HG03064 (cell line): ENCODE data around the gene NRIP2.
"Not testable (repeated sequence)": the region's sequence is repeated elsewhere in the genome, so short reads cannot be mapped to it uniquely, and the experiment has no call there.

Experiments
- ATAC-seq: cut with Tn5 transposase; IDR thresholded peaks from one replicate; pipeline ENCODE4 v1.9.1; 2021; ENCODE audit warnings: low read depth; ENCODE audit not compliant: unreplicated experiment

NRIP2 gene, protein sequence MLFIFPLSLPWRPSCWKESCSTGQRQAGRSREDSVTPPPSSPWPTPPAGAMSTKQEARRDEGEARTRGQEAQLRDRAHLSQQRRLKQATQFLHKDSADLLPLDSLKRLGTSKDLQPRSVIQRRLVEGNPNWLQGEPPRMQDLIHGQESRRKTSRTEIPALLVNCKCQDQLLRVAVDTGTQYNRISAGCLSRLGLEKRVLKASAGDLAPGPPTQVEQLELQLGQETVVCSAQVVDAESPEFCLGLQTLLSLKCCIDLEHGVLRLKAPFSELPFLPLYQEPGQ

DNA sequence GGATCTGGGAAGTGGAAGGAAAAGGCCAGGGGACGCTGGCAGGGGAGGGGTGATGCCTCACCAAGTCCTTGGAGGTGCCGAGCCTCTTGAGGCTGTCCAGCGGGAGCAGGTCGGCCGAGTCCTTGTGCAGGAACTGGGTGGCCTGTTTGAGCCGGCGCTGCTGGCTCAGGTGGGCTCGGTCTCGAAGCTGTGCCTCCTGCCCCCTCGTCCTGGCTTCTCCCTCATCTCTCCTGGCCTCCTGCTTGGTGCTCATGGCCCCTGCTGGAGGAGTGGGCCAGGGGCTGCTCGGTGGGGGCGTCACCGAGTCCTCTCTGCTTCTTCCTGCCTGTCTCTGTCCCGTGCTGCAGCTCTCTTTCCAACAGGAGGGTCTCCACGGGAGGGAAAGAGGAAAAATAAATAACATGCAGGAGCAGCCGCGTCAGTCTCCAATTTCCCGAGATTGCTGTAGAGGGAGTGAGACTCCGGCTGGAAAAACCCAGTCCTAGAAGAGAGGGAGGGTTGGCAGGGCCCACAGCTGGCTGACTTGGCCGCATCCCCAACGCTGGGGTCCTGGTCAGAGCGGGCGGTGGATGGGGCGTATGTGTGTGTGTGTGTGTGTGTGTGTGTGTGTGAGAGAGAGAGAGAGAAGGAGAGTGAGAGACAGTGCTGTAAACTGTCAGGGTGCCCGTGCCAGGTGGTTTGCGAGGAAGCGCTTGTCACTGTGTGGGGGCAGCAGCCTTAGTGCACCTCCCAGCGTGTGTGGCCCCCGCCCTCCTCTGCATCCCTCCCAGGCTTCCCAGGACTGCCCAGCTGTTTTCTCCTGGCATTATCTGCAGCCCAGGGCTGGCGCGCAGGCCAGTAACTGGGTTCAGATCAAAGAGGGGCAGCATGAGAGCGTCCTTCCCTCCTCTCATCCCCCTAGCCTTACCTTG, at the start of gene NRIP2:
Gene NRIP2, minus strand, starts transcription at position 455 of the 911 bp plus-strand sequence. Its CDS starts 52 bp downstream, at position 403.
- no peak for ATAC-seq

DNA sequence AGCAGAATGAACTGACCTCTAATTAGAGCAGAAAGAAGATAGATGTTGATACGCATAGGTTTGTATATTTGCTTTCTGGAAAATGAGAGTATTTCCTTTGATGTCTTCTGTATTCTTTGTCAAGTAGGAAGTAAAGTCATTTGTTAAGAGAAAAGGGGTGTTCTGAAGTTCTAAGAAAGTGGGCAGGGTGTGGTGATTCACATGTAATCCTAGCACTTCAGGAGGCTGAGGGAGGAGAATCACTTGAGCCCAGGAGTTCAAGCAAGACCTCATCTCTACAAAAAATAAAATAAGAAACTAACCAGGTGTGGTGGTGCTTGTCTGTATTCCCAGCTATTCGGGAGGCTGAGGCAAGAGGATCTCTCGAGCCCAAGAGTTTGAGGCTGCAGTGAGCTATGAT, 45.0 kb upstream of the NRIP2 start:
- no peak for ATAC-seq

DNA sequence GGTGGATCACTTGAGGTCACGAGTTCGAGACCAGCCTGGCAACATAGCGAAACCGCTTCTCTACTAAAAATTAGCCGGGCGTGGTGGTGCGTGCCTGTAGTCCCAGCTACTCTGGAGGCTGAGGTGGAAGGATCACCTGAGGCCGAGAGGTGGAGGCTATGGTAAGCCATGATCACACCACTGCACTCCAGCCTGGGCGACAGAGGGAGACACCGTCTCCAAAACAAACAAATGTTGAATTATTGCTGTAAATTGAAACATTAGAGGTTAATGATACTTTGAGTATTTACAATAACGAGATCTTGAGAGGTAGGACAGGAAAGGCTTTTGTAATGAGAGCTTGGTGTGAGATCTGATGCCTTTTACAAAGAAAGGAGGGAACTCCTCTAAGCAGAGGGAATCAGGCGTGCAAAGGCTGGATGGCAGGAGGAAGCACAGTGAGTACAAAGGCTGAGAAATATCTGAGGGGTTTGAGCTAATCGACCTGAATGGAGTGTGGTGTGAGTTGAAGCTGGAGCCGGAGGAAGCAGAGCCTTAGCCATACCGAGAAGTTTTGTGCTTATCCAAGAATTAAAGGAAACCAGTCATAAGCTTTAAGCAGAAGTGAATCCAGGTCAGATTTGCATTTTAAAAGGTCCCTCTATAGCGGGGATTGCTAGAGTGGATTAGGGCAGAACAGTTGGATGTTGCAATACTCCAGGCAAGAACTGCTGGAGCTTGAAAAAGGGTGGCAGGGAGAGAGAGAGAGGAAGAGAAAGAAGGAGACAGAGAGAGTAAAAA, 43.3 kb upstream of the NRIP2 start:
- ATAC-seq, result no peak

DNA sequence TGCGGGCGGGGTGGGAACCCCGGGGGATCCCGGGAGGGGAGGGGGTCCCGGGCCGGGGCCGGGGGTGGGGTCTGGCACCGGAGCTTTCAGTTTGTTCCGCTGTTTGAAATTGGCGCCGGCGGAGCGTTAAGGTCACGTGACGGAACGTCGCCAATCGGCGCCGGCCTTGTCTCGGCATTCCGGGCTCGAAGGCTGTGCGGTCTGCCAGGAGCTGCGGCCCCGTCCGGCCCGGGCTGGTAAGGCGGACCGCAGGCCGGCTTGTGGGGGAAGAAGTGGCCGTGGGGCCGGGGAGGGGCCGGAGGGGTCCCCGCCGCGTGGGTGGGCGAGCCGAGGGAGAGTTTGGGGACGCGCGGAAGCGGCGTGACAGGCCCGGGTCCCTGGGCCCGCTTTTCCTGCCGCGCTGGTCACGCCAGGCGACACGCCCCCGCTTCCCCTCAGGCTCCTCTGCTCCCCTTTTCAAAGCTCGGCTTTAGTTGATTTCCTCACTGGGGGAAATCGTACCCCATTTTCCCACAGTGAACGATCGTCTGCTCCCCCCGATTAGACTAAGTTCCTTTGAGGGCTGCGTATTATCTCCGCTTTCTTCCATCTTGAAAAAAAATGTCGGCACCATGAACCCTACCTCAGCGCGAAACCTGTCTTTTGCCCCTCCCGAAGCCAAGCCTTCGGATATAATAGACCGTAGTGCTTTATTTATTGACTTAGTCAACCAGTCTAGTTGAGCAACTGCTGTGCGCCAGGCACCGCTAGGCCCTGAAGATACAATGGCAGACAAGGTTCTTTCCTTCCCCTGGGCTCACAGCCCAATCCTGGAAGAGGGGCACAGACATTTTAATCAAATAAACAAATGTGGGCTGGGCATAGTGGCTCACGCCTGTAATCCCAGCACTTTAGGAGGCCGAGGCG, 42.5 kb upstream of the NRIP2 start, which contains the start of the genes FOXM1 and RHNO1:
Gene FOXM1, minus strand, starts transcription at position 128 of the 906 bp plus-strand sequence. CDS start 2,696 bp downstream, outside the sequence.
Gene RHNO1, plus strand, starts transcription at position 177 of the 906 bp plus-strand sequence. CDS start 8,144 bp downstream, outside the sequence.
- ATAC-seq, result peak; percentile 57

DNA sequence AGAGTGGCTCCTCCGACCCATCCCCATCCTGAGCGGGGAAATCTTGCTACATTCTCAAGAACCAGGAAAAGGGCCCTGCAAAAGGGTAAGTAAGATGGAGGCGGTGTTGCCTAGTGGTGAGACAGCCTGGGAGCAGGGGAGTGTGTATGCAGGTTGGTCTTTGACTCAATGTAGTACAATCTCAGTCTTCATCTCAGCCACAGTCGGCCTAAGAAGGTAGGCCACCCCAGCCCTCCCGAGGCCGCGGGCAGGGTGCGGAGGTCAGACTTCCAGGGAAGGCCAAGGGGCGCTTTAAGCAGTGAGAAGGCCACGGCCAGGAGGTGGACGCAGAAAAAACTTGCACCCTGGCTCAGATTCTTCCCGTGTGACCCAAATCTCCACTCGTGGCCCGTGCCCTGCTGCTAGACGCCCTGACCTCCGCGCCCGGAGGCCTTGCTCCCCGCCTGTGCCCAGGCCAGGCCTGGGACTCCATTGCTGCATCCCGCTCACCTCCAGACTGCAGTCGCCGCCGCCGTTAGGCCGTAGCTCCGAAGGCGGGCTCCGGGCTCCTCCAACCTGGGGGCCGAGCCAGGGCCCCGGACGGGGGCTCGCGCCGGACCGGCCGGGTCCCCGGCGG, 41.7 kb upstream of the NRIP2 start:
- peak; percentile 44 for ATAC-seq

DNA sequence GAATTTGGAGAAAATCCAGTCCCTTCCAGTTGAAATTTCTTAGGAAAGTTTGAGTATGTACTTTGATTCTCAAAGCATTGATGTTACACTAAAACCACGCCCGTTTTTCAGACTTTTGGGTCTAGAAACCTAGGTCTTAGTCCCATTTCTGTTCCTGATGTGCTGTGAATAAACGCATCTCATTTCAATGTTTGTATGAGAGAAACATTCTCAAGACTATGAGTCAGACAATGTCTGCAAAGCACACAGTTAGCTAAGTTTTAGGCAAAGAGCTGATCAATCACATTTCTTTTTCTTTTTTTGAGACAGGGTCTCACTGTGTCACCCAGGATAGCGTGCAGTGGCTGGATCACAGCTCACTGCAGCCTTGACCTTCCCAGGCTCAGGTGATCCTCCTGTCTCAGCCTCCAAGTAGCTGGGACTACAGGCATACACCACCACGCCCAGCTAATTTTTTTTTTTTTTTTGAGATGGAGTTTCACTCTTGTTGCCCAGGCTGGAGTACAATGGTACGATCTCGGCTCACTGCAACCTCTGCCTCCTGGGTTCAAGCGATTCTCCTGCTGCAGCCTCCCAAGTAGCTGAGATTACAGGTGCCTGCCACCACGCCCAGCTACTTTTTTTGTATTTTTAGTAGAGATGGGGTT, 34.3 kb upstream of the NRIP2 start:
- not testable (repeated sequence) for ATAC-seq

DNA sequence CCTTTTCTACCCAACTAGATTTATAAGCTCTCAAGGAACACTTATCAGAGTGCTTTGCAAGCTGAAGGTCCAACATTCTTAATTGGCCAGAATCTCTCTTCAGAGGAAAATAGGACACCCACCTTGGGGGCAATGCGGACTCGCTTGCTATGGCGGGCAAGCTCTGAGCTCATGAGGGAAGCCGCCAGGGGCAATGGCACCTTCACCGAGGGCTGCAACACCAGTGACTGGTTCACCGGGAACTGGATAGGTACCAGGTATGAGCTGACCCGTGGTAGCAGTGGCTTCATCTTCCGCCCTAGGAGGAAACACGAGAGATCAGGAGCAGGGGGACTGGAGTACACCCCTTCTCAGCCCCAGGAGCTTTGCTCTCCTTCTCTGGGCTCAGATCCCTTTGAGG, 29.4 kb upstream of the NRIP2 start:
- ATAC-seq, result no peak

DNA sequence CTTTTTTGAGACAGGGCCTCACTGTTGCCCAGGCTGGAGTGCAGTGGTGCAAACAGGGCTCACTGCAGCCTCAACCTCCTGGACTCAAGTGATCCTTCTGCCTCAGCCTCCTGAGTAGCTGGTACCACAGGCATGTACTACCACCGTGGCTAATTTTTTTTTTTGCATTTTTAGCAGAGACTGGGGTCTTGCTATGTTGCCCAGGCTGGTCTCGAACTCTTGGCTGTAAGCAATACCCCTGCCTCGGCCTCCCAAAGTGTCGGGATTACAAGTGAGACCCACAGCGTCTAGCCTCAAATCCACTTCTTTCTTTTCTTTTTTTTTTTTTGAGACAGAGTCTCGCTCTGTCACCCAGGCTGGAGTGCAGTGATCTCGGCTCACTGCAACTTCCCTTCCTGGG, 28.6 kb upstream of the NRIP2 start:
- ATAC-seq, result not testable (repeated sequence)

DNA sequence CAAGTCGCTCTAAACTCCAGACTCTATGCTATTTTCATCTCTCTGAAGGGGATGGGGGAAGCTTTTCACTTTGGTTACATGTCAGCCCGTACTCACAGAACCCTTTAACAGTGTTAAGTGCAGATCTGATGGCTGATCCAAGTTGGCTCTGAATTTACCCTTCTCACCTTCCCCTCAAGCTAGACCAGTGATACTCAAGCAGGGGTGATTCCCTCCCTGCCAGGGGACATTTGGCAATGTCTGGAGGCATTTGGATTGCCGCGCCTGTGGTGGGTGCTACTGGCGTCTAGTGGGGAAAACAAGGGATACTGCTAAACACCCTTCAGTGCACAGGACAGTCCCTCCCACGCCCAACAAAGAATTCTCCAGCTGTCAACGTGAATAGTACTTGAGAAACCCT, 28.0 kb upstream of the NRIP2 start:
- no peak for ATAC-seq

DNA sequence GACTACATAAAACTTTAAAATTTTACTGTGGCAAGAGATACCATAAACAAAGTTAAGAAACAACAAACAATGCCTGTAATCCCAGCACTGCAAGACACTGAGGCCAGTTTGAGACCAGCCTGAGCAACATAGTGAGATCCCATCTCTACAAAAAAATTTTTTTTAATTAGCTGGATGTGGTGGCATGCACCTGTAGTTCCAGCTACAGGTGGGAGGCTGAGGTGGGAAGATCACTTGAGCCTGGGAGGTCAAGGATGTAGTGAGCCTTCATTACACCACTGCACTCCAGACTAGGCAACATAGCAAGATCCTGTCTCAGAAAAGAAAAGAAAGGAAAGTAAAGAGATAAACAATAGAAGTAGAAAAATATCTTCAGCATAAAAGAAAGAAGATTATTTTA, 25.3 kb upstream of the NRIP2 start:
- no peak for ATAC-seq

DNA sequence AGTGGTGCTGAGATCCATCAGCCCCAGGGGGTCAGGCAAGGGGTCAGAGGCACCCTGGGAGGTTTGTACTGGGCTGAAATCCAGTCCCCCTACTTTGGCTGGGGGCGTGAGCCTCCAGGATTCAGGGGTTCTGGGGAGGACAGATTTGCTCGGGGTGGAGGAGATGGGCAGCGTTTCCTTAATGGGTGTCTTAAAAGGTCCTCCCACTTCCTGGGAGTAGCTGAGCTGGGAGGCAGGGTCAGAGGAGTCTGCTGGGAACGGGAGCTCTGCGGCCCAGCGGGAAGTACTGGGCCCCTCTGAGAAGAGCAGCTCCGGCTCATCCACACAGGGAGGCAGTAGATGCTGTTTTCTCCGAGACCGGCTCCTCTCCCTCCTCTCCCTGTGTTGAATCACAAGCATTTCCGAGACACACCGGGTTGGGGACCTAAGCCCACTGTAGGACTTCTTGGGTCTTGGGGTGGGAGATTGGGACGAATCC, 24.1 kb upstream of the NRIP2 start:
- ATAC-seq, result no peak

DNA sequence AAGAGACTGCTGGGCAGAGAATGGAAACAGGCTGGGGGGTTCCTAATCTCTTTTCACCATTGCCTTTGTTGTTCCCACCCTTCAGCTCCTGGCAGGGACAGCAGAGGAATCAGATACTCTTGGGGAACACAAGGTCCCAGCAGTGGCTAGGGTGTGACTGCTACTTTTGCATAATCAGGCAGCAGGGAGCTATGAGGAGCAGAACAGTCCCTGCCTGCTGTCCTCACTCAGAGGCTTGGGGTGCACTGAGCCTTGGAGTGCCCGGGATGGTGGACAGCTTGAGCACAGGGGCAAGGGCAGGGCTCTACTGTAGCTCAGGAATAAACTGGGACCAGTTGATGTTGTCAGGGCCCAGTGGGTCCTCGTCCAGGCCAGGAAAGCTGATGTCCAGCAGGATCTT, 23.5 kb upstream of the NRIP2 start:
- ATAC-seq, result no peak

DNA sequence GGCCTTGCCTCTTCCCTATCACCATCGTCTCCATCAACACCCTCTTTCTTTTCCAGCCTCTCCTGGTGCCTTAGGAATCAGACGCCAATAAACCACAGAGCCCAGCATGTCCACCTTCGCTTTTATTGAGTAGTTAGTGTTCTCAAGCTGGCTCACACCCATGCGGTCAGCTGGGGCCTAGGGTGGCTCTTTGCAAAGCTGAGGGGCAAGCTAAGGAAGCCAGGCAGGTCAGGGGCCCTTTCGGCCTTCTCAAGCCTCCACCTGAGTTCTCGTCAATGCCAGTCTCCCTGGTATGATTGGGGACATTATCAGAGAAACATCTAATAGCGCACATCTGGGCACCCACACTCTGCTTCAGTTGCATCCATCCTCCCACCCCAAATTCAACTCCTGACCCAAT, 22.7 kb upstream of the NRIP2 start:
- ATAC-seq, result no peak

DNA sequence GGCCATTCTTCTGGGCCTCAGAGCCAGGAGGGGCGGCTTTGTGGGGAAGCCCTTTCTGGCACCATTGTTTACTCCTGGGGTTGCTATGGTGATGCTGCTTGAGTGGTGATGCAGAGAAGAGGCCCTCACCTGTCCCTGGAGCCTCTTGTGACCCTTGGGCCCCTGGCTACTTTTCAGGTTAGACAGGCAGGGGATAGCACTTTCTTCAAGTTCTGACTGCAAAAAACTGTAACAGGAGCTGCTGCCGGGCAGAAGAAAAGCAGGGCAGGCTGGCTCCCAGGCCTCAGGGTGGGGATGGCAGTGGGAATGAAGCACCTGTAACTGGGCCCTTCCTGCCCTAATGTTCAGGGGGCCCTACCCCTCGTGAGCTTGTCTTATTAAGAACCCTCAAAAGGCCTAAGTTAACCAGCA, 22.2 kb upstream of the NRIP2 start, which contains the start of gene TEX52:
Gene TEX52, minus strand, starts transcription at position 19 of the 411 bp plus-strand sequence. Its CDS starts 13 bp downstream, at position 6.
- ATAC-seq, result no peak

DNA sequence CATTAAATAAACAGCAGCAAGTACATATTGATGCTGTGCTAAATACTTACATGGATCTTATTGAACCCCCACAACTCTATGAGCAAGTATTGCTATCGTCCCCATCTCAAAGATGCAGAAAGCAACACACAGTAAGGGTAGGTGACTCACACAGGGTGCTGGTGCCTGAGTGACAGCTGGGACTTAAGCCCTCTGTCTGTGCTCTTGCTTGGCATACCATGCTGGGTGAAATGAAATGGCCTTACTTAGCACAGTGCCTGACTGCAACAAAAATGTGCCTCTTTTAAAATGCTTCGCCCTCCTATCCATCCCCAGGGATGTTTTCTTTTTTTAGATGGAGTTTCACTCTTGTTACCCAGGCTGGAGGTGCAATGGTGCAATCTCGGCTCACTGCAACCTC, 21.2 kb upstream of the NRIP2 start:
- ATAC-seq, result no peak

DNA sequence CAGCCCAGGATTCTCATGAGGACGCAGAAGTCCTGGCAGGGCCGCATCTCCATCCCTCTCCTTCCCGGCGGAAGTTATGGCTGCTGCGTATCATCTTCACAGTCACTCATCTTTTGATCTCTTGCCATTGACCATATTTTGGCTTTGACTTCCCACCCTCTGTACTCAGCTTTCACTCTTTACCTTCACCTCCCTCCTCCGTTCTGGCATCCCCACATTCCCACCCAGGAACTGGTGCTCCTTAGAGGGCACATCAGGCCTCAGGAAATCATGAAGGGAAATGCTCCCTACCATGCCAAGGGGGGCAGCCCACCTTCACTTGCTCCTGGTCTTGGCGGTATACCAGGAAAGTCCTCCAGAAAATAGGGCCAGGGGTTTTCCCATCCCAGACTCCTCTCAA, 20.7 kb upstream of the NRIP2 start:
- ATAC-seq, result no peak

DNA sequence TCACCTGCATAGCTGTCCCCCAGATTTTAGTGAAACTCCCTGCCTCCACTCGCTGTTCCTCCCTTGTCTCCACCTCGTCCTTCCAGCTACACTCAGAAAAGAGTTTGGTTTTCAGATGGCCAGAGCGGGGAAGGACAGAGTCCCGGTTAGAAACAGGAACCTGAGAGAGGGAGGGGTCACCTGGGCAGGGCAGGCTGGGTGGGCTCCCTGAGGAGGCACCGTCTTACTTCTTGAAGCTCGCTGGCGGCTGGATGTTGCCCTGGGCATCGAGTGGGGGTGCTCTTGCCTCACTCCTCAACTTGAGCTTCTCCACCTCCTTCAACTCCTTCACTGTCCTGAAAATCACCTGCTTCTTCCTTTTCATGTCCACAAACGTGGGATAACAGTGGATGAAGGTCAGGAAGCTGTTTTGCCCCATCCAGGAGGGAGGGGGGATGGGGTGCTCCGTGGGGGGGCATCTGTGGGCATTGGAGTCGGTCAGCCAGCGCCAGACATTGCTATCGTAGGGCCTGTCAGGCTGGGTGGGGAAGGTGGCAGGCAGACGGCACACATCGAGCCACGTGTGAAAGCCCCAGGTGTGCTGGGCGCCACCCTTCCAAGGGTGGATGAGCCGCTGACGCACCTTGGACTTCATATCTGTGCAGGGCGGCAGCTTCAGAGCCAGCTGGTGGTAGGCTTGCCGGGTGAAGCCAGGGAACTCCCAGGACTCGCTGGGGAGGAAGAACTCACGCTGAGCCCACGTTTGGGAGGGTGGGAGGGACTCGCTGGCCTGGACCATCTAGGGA, 20.0 kb upstream of the NRIP2 start:
- no peak for ATAC-seq

DNA sequence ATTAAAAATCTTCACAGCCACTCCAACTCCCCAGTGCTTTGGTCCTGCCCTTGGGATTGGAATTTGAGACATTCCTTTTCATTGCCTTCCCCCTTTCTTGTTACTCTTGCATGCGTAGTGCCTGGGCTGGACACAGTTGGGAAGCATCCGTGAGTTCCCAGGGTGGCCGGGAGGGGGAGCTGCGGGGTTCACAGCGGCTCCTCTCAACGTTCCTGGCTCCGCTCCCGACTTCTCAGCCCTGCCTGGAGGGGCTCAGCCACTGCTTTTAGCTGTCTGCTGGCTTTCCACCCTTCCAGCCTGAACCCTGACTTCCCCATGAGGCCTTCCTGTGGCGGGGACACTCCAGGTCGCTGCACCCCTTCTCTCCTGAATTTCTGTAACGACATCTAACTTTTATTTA, 18.8 kb upstream of the NRIP2 start:
- no peak for ATAC-seq
